Activated CD8-positive, alpha-beta memory T cell treated with anti-CD3 and anti-CD28 coated beads for 36 hours (primary cell): ENCODE results near the gene HSBP1L1. TPM values are rescaled to one million over a fixed set of nuclear protein-coding genes. Genes with fewer than 3 reads are reported as not detected.

Source experiments
- CTCF ChIA-PET: fragments of 350-600 bp; sonication (Branson Sonifier 250); formaldehyde crosslinking; loops from one replicate; lab custom pipeline; 2021; ENCODE audit warnings: antibody characterized with exemption; lab: Charles Lee
- POLR2A ChIA-PET: fragments of 350-600 bp; sonication (Branson Sonifier 250); formaldehyde crosslinking; loops from one replicate; lab custom pipeline; 2021; ENCODE audit warnings: antibody characterized with exemption; lab: Charles Lee
- total RNA-seq, 2 experiments: library from RNA; stranded (reverse); gene quantifications; one replicate each; pipeline ENCODE4 v1.2.3, GENCODE V29; 2021

Gene HSBP1L1
- total RNA-seq, 2 experiments from 2014 or later: 1.8 to 2.1 TPM

DNA sequence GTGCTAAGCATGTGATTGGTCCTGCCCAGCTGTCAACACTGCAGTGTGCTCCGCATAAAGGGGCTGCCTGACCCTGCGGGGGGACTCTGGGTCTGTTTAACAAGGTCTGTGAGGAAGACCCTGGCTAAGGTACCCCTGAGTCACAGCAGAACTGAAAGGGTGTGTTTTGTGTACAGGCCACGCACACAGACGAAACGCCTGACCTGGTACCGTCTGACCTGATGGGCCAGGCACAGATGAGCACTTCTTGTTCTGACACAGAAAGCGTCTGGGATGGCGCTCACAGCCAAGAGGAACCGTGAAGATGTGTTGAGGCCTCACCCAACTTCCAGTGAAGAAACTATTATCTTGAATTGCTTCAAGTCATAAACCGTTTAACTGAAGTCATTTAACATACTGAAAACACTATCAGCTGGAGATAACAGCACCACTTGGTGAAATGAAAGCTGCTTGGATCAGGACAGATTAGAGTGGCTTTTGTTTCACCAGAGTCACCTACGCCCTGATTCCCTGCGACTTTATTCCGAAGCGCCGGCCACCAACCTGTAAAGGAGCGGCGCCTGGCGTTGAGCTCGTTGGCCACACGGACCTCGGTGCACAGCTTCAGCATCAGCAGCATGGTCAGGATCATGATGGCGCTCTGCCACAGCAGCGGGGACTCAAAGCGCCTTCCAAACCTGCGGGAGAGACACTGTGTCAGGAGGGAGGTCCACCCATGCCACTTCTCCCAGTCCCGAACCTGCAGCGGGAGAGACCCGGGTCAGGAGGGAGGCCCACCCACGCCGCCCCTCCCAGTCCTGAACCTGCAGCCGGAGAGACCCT lies 21.4 kb upstream of the HSBP1L1 start:
- POLR2A ChIA-PET: no interaction called here

DNA sequence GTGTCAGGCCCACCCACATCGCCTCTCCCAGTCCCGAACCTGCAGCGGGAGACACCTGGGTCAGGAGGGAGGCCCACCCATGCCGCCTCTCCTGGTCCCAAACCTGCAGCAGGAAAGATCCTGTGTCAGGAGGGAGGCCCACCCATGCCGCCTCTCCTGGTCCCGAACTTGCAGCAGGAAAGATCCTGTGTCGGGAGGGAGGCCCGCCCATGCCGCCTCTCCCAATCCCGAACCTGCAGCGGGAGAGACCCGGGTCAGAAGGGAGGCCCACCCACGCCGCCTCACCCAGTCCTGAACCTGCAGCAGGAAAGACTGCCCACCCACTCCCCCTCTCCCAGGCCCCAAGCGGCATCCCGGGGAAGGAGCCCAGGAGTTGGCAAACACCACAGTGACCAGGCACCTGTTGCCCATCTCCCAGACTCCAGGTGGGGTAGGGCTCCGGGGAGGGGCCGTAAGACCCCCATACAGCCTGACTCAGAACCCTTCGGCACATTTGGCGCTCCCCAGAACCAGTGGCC lies 20.8 kb upstream of the HSBP1L1 start:
- POLR2A ChIA-PET: no interaction called here
- CTCF ChIA-PET: no interaction called here

More for the DNA sequence above, 21.4 kb upstream of the HSBP1L1 start:
- CTCF ChIA-PET: no interaction called here

DNA sequence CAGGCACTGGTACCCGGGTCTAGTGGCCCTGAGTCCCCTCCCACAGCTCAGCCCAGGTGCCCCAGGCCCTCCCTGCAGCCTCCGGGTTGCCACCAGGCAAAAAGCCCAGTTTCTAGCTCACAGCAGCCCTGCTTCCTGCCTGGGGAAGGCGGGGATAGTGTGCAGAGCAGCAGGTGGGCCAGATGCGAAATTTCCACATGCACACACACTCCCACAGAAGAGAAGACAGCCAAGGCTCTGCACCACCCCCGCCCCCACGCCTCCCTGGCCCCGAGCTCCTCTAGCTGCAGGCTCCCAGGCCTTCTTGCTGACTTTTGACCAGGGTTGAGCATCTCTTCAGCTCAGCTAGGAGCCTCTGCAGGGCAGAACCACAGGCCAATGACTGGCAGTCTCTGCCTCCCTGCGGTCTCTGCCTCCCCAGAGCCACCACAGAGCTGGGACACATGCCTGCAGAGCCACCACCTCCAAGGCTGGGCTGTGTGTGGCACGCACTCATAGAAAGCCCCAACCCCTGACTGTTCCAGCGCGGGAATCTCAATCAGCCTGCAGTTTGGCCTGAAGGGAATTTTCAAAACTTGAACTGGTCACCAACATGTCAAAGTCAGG lies 20.2 kb upstream of the HSBP1L1 start:
- ChIA-PET POLR2A (no interaction called here), CTCF (no interaction called here)

DNA sequence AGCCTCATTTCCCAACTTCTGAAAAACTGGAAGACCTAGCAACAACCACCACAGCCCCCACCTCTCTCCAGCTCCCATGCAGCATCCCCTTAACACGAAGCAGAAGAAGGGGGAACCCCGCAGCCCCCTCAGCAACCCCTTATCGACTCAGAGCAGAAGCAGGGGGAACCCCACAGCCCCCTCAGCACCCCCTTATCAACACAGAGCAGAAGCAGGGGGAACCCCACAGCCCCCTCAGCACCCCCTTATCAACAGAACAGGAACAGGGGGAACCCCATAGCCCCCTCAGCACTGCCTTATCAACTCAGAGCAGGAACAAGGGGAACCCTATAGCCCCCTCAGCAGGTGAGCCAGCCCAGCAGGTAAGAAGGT lies 19.7 kb upstream of the HSBP1L1 start:
- CTCF ChIA-PET: no interaction called here
- POLR2A ChIA-PET: interaction anchor here (0.6 kb wide), 1 partner anchor 615 kb away, joined by 3 read pairs; no protein-coding TSS in a partner anchor

DNA sequence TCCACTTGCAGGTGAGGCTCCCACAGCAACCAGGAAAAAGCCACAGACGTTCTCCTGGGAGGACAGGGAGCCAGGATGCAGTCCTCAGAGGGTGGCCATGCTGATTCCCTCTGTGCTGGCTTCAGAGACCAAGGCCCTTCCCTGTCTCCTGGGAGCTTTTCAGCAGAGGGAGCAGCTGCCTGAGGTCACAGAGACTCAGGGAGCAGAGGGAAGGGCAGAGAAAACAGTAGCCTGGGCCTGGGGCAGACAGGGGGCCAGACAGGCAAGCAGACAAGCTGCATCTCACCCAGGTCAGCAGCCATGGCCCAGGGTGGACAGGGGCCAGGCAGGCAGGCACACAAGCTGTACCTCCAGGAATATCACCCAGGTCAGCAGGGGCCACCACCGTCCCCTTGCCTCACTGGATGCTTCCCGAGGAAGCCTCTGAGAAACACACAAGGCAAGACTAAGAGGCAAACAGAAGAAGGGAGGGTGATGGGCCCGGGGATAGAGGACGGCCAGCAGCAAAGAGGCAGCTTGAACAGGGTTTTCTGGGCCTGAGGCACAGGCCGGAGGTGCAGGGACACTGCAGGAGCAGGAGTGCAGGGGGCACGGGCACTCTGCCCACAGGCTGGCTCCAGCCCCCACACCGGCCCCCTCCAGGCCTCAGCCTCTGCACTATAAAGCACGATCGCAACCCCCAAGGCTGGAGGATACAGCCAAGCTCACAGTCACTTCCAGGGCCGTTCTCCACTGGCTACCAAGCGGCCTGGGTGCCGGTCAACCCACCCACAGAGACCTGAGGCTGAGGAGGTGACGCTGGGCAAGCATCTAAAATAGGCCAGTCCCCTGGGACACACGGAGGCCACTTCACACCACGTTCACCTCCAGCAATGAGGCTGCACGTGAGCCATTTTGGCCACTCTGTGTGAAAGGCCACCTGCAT lies 19.1 kb upstream of the HSBP1L1 start:
- ChIA-PET CTCF (no interaction called here), POLR2A (interaction anchor here (0.6 kb wide), 1 partner anchor 615 kb away, joined by 3 read pairs; no protein-coding TSS in a partner anchor)

DNA sequence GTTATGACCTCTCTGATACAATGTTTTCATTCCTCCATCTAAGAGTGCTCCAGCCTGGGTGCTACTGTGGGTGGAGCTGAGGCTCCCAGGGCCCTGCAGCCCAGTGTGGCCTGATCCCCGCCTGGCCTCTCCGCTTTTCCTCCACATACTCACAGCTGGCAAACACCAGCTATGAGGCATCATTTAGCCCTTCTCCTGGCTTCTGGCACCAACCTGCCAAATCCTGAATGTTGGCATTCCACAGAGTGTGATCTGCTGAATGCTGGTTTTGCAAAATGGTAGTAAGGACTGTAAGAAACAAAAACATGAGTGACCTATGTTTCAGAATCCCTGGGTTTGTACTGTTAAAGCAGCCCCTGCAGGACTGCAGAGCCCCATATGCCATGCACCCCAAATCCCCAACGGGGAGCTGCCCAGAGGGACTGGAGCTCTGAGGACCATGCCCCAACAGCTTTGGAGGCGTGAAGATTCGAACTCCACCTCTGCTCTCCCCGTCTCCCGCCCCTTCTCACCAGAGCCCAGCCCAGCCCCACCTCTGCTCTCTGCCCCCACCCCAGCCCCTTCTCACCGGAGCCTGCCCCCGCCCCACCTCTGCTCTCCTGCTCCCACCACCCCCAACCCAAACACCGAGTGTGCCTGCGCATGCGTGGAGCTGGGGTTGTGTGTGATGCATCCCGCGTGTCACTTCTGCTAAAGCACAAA lies 17.2 kb upstream of the HSBP1L1 start:
- ChIA-PET CTCF (no interaction called here), POLR2A (no interaction called here)

DNA sequence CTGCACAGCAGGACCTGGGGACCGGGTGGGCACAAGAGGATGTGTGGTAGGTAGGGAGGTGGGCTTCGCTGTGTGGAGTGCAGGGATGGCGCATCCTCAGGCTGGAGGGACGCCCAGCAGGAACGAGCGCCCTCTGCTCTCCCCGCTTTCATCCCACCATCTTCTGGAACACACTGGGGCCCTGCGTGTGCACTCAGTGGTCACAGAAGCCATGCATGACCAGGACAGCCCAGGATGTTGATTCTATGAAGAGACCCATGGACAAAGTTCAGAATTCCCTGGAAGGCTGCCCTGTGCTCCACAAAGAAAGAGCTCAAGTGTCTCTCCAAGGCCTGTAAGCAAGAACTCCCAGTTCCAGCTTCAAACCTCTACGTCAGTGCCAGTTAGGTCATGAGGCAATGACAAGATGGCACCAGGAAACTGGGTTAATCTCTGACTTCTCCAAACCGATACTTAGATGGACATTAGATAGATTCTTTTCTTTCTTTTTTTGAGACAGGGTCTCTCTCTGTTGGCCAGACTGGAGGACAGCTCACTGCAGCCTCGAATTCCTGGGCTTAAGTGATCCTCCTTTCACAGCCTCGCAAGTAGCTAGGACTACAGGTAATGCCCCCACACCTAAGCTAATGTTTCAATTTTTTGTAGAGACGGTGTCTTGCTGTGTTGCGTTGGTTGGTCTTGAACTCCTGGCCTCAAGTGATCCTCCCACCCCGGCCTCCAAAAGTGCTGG lies 16.4 kb upstream of the HSBP1L1 start:
- ChIA-PET POLR2A (no interaction called here), CTCF (no interaction called here)

DNA sequence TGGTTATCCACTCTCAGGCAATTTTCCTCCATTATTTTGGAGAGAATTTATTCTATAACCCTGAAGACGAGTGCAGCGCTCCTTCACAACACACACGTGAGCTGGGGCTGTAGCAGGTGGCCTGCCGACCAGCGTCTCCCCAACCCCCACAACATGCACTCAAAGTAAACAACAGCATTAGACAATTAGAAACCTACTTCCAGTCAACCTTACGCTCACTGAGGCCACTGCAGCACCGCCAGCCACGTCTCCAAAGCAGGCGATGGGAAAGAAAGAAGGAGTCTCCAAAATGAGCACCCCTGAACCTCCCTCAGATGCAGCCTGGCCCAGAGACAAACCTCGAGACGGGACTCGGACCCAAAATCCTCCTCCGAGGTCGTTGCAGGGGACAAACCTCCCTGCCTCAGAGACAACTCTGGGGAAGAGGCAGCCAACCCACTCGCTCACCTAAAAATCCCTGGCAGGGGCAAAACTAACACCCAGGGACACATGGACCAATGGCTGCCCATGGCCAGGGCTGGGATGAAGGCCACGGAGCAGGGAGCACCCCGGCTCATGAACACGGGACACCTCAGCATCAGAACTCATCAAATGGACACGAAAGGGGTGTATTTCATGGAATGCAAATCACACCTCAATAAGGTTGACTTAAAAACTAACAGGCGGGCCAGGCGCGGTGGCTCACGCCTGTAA lies 15.6 kb upstream of the HSBP1L1 start:
- CTCF ChIA-PET: no interaction called here
- POLR2A ChIA-PET: no interaction called here

DNA sequence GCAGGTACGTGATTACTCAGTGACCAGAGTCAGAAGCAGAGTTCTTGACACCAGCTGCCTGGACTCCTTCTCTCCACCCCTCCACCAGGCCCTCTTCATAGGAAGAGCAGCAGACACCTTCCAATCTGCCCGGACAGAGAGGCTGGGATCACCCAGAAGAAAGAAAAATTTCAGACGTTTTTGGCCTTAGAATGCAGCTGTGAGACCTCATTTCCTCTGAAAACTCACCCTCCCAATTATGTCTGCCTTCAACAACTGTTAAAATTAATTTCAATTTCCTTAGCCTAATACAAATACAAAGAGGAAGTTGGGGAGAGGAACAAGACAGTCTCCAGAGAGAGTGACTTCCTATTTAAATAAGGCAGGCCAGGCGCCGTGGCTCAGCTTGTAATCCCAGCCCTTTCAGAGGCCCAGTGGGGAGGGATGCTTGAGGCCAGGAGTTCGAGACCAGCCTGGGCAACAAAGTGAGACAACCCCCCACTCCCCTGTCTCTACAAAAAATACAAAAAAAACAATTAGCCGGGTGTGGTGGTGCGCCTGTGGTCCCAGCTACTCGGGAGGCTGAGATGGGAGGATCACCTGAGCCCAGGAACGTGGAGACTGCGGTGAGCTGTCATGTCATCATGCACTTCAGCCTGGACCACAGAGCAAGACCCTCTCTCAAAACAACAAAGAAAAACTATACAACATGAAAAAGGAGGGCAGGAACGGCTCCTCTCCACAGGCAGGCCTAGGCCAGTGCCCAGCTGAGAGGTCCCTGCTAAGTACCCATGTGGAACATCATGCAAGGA lies 14.6 kb upstream of the HSBP1L1 start:
- POLR2A ChIA-PET: no interaction called here
- CTCF ChIA-PET: interaction anchor here (0.6 to 2.2 kb wide), 2 partner anchors 12 to 90 kb away, joined by 3 to 5 read pairs; no protein-coding TSS in a partner anchor

DNA sequence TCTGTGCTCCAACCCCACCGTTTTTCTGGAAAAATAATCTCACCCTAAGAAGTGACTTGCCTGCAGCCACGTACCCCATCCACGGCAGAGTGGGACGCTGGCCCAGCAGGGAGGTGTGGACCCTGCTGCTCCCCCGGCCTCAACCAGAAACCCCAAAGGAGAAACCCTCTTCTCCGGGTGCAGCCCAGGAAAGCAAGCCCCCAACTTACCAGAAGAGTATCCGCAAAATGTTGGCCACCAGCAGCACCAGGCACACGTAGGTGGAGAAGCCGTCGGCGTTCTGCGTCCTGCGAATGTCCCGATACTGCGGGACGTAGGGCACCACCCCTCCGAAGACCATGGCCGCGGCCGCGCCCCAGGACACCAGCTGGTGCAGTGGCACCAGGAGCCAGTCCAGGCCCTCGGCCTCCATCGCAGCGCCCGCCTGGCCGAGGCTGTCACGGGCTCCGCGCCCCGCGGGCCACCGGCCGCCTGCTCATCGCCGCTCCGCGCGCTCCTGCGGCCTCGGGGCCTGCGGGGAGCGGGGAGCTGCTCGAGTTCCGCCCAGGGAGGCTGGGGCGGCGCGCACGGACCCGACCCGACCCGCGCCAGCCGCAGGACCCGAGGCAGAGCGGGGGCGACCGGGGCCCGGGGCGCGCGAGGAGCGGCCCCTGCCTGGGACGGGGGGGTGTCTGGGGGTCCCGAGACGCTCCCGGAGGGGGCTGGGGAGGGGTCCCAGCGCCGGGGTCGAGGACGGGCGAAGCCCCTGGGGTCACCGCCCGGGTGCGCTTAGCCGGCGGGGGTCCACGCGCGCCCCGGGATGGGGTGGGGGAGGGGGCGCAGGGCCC lies 13.7 kb upstream of the HSBP1L1 start:
- ChIA-PET POLR2A (interaction anchor here (0.6 kb wide), 1 partner anchor 13 kb away, joined by 3 read pairs; no protein-coding TSS in a partner anchor), CTCF (interaction anchor here (0.5 to 2.2 kb wide), 3 partner anchors 11 to 564 kb away, joined by 3 to 5 read pairs (median 4); no protein-coding TSS in a partner anchor)

DNA sequence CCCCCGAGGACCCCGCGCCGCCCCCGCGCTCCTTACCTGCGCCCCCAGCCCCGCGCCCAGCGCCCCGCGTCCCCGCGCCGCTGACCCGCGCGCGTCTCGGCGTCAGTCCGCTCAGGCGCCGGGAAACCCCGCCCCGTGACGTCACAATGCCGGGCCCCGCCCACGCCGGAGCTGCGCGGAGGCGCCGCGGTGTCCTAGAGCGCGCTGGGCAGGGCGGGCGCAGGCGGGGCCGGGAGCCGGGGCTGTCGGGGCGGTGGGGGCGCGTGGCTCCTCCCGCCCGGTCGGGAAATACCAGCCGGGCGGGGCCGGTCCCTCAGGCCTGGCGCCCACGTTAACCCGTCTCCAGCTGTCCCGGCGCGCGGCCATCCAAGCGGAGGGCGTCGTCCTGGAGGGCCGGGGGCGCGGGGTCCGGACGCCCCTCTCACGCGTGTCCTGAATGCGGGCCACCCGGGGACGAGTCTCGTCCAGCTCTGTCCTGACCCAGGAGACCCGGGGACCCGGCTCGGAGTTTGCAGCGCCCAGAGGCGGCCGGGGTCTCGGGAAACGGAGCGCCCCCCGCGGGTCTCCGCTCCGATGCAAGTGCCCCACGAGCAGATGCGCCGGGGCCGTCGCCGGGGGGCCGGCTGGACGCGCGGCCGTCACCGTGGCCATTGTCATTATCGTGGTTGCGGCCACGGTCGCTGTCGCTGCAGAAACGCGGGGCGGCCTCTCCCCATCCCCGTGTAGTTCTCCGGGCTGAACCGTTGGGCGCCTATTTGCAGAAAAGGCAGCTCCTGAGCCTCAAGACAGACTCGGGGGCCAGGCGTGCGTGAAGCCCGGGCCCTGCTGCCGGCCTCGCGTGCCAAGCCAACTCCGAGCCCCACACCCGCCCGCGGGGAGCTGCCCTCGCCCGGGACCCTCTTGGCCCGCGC lies 12.6 kb upstream of the HSBP1L1 start, which contains the start of gene SLC66A2:
Gene SLC66A2 (minus strand): TSS at position 109 of the 911 bp plus-strand sequence. CDS start 727 bp downstream, outside the sequence.
- POLR2A ChIA-PET: interaction anchor here (0.6 to 1.2 kb wide), 4 partner anchors 11 to 82 kb away, joined by 3 to 6 read pairs (median 4); partner anchors contain the start of gene RBFA
- CTCF ChIA-PET: interaction anchor here (0.9 to 2.2 kb wide), 2 partner anchors 10 kb away, joined by 3 to 5 read pairs; no protein-coding TSS in a partner anchor

DNA sequence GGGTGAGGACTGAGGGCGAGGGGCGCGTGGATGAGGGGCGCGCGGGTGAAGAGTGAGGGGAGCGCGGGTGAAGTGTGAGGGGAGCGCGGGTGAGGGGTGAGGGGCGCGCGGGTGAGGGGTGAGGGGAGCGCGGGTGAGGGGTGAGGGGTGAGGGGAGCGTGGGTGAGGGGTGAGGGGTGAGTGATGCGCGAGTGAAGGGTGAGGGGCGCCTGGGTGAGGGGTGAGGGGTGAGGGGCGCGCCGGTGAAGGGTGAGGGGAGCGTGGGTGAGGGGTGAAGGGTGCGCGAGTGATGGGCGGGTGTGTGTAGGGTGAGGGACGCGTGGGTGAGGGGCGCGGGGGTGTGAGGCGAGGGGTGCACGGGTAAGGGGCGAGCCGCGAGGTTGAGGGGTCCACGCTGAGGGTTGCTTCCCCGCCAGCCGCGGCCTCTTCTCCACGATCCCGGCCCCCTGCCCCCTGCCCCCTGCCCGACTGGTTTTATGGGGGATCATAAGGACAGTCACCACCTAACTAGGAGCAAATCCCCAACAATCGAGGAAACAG lies 11.9 kb upstream of the HSBP1L1 start:
- ChIA-PET CTCF (interaction anchor here (0.9 kb wide), 1 partner anchor 9 kb away, joined by 3 read pairs; no protein-coding TSS in a partner anchor), POLR2A (interaction anchor here (0.6 to 1.2 kb wide), 4 partner anchors 11 to 82 kb away, joined by 3 to 6 read pairs (median 4); partner anchors contain the start of gene RBFA)

DNA sequence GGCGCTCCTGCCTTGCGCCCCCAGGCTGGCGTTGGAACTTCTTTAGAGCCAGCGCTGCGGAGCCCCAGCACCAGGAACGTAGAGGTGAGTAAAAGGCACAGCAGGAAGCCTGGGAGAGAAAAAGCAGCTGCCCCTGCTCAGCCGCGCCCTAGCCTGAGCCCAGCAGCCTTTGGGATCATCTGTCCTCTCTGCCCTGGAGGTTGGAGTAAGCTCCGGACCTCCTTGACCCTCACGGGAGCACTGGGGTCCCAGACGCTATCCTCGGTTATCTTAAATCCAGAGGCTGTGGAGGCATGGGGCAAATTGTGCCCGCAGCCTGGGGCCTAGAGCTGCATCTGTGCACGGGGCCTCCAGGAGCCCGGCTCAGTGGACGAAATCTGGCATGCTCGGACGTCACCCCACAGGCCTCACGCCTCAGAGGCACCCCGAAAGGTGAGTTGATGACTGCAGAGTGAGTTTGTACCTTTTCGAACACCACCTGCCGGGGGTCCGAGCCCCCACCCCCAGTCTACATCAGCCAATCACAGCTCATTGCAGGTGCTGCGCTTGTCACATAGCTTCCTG lies 11.4 kb upstream of the HSBP1L1 start:
- POLR2A ChIA-PET: no interaction called here
- CTCF ChIA-PET: no interaction called here
